Measurements from ENCODE around the gene CCT2.

CCT2 gene

GRCh38 chr12:69644511-69644910 lies 59.3 kb downstream of the CCT2 start:
- no peak for DNase-seq (ENCODE audit: low spot score)

- no peak for DNase-seq (ENCODE audit: low spot score)
These were observed 59.8 kb downstream of the CCT2 start for GRCh38 chr12:69645031-69645430.

GRCh38 chr12:69647178-69647577 lies 61.9 kb downstream of the CCT2 start:
- DNase-seq (ENCODE audit: low spot score) = no peak

GRCh38 chr12:69648476-69648875 lies 63.2 kb downstream of the CCT2 start:
- DNase-seq (ENCODE audit: low spot score) = no peak

GRCh38 chr12:69649529-69649928 lies 64.3 kb downstream of the CCT2 start:
- no peak for DNase-seq (ENCODE audit: low spot score)

Measured in NAMALWA (cell line).